Measurements from ENCODE around the gene SCLT1.

SCLT1 gene

DNA sequence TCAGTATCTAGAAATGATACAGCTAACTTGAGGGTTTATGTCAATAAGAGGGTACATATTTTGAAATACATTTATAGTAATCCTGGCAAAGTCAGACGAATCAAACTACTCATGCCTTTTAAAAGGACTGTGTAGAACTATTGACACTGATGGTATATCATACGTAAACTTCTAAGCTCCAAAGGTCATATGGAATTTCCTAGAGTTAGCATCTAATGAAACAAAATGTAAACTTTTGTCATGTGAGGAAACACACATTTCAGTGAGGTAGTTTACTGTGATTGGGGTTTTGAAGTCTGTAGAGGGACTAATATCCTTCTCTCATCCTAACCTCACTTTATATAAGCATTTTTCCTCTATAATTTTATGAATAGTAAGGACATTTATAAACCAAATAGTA is 138.4 kb downstream of the SCLT1 start:
- Histone ChIP-seq H3K4me1 (ENCODE audit: insufficient read depth, low read length) (no peaks in the 10 kb centered on the region), H3K36me3 (ENCODE audit: insufficient read depth, low read depth, low read length) (no peaks in the 10 kb centered on the region), H3K9ac (ENCODE audit: low read depth, low read length) (no peak overlapping the region), H3K27me3 (ENCODE audit: insufficient read depth, low read length) (no peaks in the 10 kb centered on the region), H3K9me3 (ENCODE audit: insufficient read depth, low read depth, low read length) (no peaks in the 10 kb centered on the region), H3K4me3 (ENCODE audit: low read length) (no peak overlapping the region), H3K27ac (ENCODE audit: low read length) (no peak overlapping the region)

DNA sequence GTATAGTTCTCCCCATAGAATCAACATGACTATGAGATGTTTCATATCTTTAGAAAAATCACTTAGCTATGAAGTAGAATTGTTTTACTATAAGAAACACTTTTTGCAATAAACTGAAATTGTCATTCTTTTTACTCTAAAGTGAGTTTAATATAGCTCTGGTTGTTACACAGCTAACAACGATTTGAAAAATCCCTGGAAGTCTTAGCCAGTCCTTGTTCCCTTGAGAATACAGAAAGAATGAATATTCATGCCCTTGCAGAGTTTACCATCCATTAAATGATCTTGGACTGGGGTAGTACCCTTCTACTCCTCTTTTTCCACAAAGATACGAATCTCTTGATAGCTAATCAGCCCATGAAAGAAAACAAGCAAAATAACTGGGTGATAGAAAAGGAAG is 142.0 kb downstream of the SCLT1 start:
- Histone ChIP-seq H3K27ac (ENCODE audit: low read length) (no peak overlapping the region), H3K9ac (ENCODE audit: low read depth, low read length) (no peak overlapping the region), H3K27me3 (ENCODE audit: insufficient read depth, low read length) (no peaks in the 10 kb centered on the region), H3K36me3 (ENCODE audit: insufficient read depth, low read depth, low read length) (no peaks in the 10 kb centered on the region), H3K4me3 (ENCODE audit: low read length) (no peak overlapping the region), H3K4me1 (ENCODE audit: insufficient read depth, low read length) (no peaks in the 10 kb centered on the region), H3K9me3 (ENCODE audit: insufficient read depth, low read depth, low read length) (no peaks in the 10 kb centered on the region)

GRCh38 chr4:128950796-128951195 is 142.5 kb downstream of the SCLT1 start:
- no peaks in the 10 kb centered on the region for H3K27me3 ChIP-seq (ENCODE audit: insufficient read depth, low read length)
- H3K4me1 ChIP-seq (ENCODE audit: insufficient read depth, low read length): no peaks in the 10 kb centered on the region
- no peaks in the 10 kb centered on the region for H3K9me3 ChIP-seq (ENCODE audit: insufficient read depth, low read depth, low read length)
- H3K27ac ChIP-seq (ENCODE audit: low read length): no peak overlapping the region
- H3K9ac ChIP-seq (ENCODE audit: low read depth, low read length): no peak overlapping the region
- no peak overlapping the region for H3K4me3 ChIP-seq (ENCODE audit: low read length)
- H3K36me3 ChIP-seq (ENCODE audit: insufficient read depth, low read depth, low read length): no peaks in the 10 kb centered on the region

DNA sequence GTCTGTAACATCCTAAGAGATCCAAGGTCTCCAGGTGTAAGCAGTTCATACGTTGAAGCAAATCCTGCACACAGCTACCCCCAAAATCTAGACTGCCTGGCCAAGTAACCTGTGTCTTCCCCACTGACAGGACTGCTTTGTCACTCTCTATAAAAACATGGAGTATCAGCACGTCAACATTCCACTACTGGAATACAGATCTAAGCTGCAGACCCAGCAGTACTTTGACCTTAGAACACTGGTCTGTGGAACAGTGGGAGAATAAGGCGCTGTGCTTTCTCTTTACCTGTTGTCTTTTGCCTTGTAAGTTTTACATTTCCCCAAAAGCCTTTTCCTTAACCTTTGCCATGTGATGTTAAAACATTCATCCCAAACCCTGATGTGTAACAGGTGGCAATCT is 146.4 kb downstream of the SCLT1 start:
- Histone ChIP-seq H3K9ac (ENCODE audit: low read depth, low read length) (no peak overlapping the region), H3K27ac (ENCODE audit: low read length) (no peak overlapping the region), H3K4me3 (ENCODE audit: low read length) (no peak overlapping the region), H3K27me3 (ENCODE audit: insufficient read depth, low read length) (no peaks in the 10 kb centered on the region), H3K9me3 (ENCODE audit: insufficient read depth, low read depth, low read length) (no peaks in the 10 kb centered on the region), H3K36me3 (ENCODE audit: insufficient read depth, low read depth, low read length) (no peaks in the 10 kb centered on the region), H3K4me1 (ENCODE audit: insufficient read depth, low read length) (no peaks in the 10 kb centered on the region)

GRCh38 chr4:128942607-128943006 is 150.7 kb downstream of the SCLT1 start:
- Histone ChIP-seq H3K27me3 (ENCODE audit: insufficient read depth, low read length) (no peaks in the 10 kb centered on the region), H3K27ac (ENCODE audit: low read length) (no peak overlapping the region), H3K4me3 (ENCODE audit: low read length) (no peak overlapping the region), H3K36me3 (ENCODE audit: insufficient read depth, low read depth, low read length) (no peaks in the 10 kb centered on the region), H3K9ac (ENCODE audit: low read depth, low read length) (no peak overlapping the region), H3K9me3 (ENCODE audit: insufficient read depth, low read depth, low read length) (no peaks in the 10 kb centered on the region), H3K4me1 (ENCODE audit: insufficient read depth, low read length) (no peaks in the 10 kb centered on the region)

- Histone ChIP-seq H3K27ac (ENCODE audit: low read length) (no peak overlapping the region), H3K9me3 (ENCODE audit: insufficient read depth, low read depth, low read length) (no peaks in the 10 kb centered on the region), H3K9ac (ENCODE audit: low read depth, low read length) (no peak overlapping the region), H3K4me3 (ENCODE audit: low read length) (no peak overlapping the region), H3K4me1 (ENCODE audit: insufficient read depth, low read length) (no peaks in the 10 kb centered on the region), H3K36me3 (ENCODE audit: insufficient read depth, low read depth, low read length) (no peaks in the 10 kb centered on the region), H3K27me3 (ENCODE audit: insufficient read depth, low read length) (no peaks in the 10 kb centered on the region)
Measured at GRCh38 chr4:128940971-128941370, 152.4 kb downstream of the SCLT1 start.

- H3K9ac ChIP-seq (ENCODE audit: low read depth, low read length): no peak overlapping the region
Measured at GRCh38 chr4:128930051-128930450, 163.3 kb downstream of the SCLT1 start.

GRCh38 chr4:128924951-128925350 is 168.4 kb downstream of the SCLT1 start:
- no peak overlapping the region for H3K4me3 ChIP-seq (ENCODE audit: low read length)
- H3K9ac ChIP-seq (ENCODE audit: low read depth, low read length): no peak overlapping the region
- no peaks in the 10 kb centered on the region for H3K27me3 ChIP-seq (ENCODE audit: insufficient read depth, low read length)
- no peaks in the 10 kb centered on the region for H3K9me3 ChIP-seq (ENCODE audit: insufficient read depth, low read depth, low read length)
- H3K36me3 ChIP-seq (ENCODE audit: insufficient read depth, low read depth, low read length): no peaks in the 10 kb centered on the region
- no peak overlapping the region for H3K27ac ChIP-seq (ENCODE audit: low read length)
- H3K4me1 ChIP-seq (ENCODE audit: insufficient read depth, low read length): no peaks in the 10 kb centered on the region

More at GRCh38 chr4:128930051-128930450, 163.3 kb downstream of the SCLT1 start:
- Histone ChIP-seq H3K36me3 (ENCODE audit: insufficient read depth, low read depth, low read length) (no peaks in the 10 kb centered on the region), H3K27ac (ENCODE audit: low read length) (no peak overlapping the region), H3K9me3 (ENCODE audit: insufficient read depth, low read depth, low read length) (no peaks in the 10 kb centered on the region), H3K4me1 (ENCODE audit: insufficient read depth, low read length) (no peaks in the 10 kb centered on the region), H3K4me3 (ENCODE audit: low read length) (no peak overlapping the region), H3K27me3 (ENCODE audit: insufficient read depth, low read length) (no peaks in the 10 kb centered on the region)

- H3K27me3 ChIP-seq (ENCODE audit: insufficient read depth, low read length): no peaks in the 10 kb centered on the region
- no peak overlapping the region for H3K9ac ChIP-seq (ENCODE audit: low read depth, low read length)
- no peaks in the 10 kb centered on the region for H3K36me3 ChIP-seq (ENCODE audit: insufficient read depth, low read depth, low read length)
- H3K9me3 ChIP-seq (ENCODE audit: insufficient read depth, low read depth, low read length): no peaks in the 10 kb centered on the region
- H3K4me1 ChIP-seq (ENCODE audit: insufficient read depth, low read length): no peaks in the 10 kb centered on the region
- H3K4me3 ChIP-seq (ENCODE audit: low read length): no peak overlapping the region
- no peak overlapping the region for H3K27ac ChIP-seq (ENCODE audit: low read length)
Measured at GRCh38 chr4:128921954-128922353, 171.4 kb downstream of the SCLT1 start.

DNA sequence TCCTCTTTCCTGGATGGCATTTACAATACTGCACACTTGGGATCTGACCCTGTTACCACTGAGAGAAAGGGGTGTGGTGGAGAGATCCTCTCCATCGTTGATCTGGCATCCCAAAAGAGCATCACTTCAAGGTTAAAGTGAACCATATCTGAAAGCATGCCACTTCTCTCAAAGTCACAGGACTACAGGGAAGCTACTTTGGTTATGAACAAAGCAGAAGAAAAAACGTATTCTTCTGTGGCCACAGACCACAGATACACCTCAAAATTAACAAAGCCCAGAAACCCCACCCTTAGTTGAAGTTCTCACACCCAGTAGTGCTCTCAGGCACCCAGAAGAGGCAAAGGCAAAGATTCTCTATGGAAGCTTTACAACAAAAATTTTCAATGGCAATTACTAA is 175.6 kb downstream of the SCLT1 start:
- Histone ChIP-seq H3K9me3 (ENCODE audit: insufficient read depth, low read depth, low read length) (no peaks in the 10 kb centered on the region), H3K27ac (ENCODE audit: low read length) (no peak overlapping the region), H3K4me3 (ENCODE audit: low read length) (no peak overlapping the region), H3K4me1 (ENCODE audit: insufficient read depth, low read length) (no peaks in the 10 kb centered on the region), H3K27me3 (ENCODE audit: insufficient read depth, low read length) (no peaks in the 10 kb centered on the region), H3K9ac (ENCODE audit: low read depth, low read length) (no peak overlapping the region), H3K36me3 (ENCODE audit: insufficient read depth, low read depth, low read length) (no peaks in the 10 kb centered on the region)

- no peaks in the 10 kb centered on the region for H3K27me3 ChIP-seq (ENCODE audit: insufficient read depth, low read length)
- no peaks in the 10 kb centered on the region for H3K9me3 ChIP-seq (ENCODE audit: insufficient read depth, low read depth, low read length)
- no peaks in the 10 kb centered on the region for H3K4me1 ChIP-seq (ENCODE audit: insufficient read depth, low read length)
- no peak overlapping the region for H3K4me3 ChIP-seq (ENCODE audit: low read length)
- no peaks in the 10 kb centered on the region for H3K36me3 ChIP-seq (ENCODE audit: insufficient read depth, low read depth, low read length)
- no peak overlapping the region for H3K9ac ChIP-seq (ENCODE audit: low read depth, low read length)
- H3K27ac ChIP-seq (ENCODE audit: low read length): no peak overlapping the region
Measured at GRCh38 chr4:128916832-128917231, 176.5 kb downstream of the SCLT1 start.

DNA sequence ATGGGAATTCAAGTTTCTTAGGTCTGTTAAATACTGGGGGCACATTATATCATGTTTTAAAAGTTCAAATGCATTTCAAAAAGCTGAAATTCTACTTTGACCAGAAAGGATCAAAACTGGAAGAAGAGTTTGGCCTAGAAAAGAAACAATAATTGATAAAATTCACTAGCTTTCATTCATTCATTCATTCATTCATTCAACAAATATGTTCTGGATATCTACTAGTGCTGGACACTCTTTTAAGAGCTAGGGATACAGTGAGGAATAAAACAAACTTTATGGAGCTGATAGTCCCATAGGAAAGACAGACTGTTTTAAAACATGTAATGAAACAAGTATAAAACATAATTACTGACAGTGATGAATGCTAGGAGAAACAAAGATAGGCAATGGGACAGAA is 177.8 kb downstream of the SCLT1 start:
- Histone ChIP-seq H3K36me3 (ENCODE audit: insufficient read depth, low read depth, low read length) (no peaks in the 10 kb centered on the region), H3K9me3 (ENCODE audit: insufficient read depth, low read depth, low read length) (no peaks in the 10 kb centered on the region), H3K27me3 (ENCODE audit: insufficient read depth, low read length) (no peaks in the 10 kb centered on the region), H3K4me1 (ENCODE audit: insufficient read depth, low read length) (no peaks in the 10 kb centered on the region), H3K27ac (ENCODE audit: low read length) (no peak overlapping the region), H3K4me3 (ENCODE audit: low read length) (no peak overlapping the region), H3K9ac (ENCODE audit: low read depth, low read length) (no peak overlapping the region)

GRCh38 chr4:128913228-128913627 is 180.1 kb downstream of the SCLT1 start:
- H3K36me3 ChIP-seq (ENCODE audit: insufficient read depth, low read depth, low read length): no peaks in the 10 kb centered on the region
- no peak overlapping the region for H3K27ac ChIP-seq (ENCODE audit: low read length)
- H3K27me3 ChIP-seq (ENCODE audit: insufficient read depth, low read length): no peaks in the 10 kb centered on the region
- H3K9me3 ChIP-seq (ENCODE audit: insufficient read depth, low read depth, low read length): no peaks in the 10 kb centered on the region
- no peaks in the 10 kb centered on the region for H3K4me1 ChIP-seq (ENCODE audit: insufficient read depth, low read length)
- no peak overlapping the region for H3K9ac ChIP-seq (ENCODE audit: low read depth, low read length)
- no peak overlapping the region for H3K4me3 ChIP-seq (ENCODE audit: low read length)
